Midbrain (tissue), 1 donor: Measurements from ENCODE around the gene PPP1R10.

Experiments
- DNase-seq: peaks from one replicate; lab custom pipeline; 2025; lab: John Stamatoyannopoulos, UW

The PPP1R10 gene

DNA sequence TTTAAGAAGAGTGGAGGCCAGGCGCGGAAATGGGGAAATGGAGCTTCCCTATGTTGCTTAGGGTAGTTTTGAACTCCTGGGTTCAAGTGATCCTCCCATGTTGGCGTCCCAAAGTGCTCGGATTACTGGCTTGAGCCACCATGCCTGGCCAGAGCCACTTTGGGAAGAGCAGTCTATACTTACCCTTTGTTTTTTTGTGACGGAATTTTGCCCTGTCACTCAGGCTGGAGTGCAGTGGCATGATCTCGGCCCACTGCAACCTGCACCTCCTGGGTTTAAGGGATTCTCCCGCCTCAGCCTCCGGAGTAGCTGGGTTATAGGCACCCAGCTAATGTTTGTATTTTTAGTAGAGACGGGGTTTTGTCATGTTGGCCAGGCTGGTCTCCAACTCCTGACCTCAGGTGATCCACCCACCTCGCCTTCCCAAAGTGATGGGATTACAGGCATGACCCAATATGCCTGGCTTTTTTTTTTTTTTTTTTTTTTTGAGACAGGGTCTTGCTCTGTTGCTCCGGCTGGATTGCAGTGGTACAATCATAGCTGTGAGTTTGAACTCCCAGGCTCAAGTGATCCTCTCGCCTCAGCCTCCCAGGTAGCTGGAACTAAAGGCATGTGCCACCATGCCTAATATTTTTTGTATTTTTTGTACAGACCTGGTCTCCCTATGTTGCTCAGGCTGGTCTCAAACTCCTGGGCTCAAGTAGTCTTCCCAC lies 18.0 kb downstream of the PPP1R10 start:
- DNase-seq = no peak

DNA sequence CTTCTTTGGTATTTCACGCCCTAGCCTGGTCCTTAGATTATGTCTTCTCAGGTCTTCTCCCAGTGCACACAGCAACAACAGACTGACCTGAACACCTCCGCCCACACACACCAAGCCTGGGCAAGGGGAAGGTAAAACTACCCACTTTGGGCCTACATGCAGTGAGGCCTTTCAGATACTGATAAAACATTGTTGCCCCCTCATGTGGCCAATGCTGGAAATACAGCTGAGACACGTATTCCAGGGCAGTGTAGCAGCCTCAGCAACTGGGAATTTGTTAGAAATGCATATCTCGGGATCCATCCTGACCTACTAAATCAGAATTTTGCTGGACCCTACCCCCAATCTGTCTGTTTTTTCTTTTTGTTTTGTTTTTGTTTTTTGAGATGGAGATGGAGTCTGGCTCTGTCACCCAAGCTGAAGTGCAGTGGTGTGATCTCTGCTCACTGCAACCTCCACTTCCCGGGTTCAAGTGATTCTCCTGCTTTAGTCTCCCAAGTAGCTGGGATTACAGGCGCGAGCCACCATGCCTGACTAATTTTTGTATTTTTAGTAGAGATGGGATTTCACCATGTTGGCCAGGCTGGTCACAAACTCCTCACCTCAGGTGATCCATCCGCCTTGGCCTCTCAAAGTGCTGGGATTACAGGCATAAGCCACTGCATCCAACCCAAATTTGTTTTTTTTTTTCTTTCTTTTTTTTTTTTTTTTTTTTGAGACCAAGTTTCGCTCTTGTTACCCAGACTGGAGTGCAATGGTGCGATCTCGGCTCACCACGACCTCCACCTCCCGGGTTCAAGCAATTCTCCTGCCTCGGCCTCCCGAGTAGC lies 19.5 kb downstream of the PPP1R10 start:
- DNase-seq = peak; percentile 75

DNA sequence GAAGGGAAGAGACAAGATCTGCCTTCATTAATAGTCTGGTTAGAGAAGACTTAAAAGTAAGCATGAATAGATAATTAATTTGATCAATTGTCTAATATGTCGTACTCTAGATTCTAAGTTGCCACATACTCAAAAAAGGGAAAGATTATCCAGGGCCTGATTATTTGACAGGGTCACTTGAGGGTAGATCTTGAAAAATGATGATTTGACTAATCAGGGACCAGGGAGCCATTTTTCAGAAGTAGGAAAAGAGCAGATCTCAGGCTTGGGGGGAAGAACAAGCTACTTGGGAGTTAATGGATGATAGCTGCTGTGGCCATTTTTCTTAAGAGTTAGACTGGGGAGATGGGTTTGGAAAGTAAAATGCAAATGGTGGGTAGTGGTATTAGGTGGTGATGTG lies 24.8 kb downstream of the PPP1R10 start:
- DNase-seq = no peak

DNA sequence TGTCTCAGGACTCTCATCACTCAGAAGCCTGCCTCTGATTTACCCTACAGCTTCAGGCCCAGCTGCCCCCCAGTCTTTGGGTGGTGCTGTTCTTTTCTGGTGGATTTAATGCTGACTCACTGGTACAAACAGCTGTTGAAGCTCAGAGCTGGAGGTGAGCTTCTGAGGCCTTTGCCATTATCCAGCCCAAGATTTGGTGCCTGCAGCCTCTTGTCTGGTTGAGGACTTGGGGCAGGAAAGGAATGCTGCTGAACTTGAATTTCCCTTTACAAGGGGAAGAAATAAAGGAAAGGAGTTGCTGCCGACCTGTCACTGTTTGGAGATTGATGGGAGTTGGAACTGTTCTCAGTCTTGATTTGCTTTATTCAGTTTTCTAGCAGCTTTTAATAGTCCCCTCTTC lies 26.0 kb downstream of the PPP1R10 start:
- DNase-seq = no peak

DNA sequence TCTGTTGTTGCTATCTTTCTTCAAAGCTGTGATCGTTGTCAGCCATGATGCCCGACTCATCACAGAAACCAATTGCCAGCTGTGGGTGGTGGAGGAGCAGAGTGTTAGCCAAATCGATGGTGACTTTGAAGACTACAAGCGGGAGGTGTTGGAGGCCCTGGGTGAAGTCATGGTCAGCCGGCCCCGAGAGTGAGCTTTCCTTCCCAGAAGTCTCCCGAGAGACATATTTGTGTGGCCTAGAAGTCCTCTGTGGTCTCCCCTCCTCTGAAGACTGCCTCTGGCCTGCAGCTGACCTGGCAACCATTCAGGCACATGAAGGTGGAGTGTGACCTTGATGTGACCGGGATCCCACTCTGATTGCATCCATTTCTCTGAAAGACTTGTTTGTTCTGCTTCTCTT lies 26.5 kb downstream of the PPP1R10 start:
- no peak for DNase-seq

DNA sequence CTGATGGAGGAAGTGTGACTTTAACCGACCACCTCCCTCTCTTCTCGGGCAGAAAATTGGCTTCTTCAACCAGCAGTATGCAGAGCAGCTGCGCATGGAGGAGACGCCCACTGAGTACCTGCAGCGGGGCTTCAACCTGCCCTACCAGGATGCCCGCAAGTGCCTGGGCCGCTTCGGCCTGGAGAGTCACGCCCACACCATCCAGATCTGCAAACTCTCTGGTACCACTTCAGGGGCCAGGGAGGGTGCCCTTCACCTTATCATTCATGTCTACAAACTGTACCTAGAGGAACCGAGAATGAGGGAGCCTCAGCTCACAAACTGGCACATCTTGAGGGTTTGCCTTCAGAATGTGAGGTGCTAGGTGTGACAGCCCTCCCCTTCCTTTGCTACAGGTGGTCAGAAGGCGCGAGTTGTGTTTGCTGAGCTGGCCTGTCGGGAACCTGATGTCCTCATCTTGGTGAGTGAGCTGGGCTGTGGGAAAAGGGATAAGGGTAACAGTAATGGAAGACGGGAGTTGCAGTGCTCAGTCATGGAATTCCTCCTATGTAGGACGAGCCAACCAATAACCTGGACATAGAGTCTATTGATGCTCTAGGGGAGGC lies 27.2 kb downstream of the PPP1R10 start:
- DNase-seq = no peak

DNA sequence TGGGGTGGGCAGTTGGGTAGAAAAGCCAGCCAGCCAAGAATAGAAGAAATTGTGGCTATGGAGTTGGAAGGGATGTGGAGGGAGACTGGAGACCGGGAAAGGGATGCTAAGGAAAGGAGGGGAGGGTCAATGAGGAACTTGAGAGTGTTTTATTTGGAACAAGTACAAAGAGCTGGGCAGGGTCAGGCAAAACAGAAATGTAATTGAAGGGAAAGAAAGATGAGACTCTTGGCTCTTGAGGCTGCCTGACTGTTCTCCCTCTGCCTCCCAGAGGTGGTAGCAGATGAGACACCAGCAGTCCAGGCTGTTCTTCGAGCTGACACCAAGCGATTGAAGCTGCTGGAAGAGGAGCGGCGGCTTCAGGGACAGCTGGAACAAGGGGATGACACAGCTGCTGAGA lies 33.1 kb downstream of the PPP1R10 start:
- DNase-seq = no peak

DNA sequence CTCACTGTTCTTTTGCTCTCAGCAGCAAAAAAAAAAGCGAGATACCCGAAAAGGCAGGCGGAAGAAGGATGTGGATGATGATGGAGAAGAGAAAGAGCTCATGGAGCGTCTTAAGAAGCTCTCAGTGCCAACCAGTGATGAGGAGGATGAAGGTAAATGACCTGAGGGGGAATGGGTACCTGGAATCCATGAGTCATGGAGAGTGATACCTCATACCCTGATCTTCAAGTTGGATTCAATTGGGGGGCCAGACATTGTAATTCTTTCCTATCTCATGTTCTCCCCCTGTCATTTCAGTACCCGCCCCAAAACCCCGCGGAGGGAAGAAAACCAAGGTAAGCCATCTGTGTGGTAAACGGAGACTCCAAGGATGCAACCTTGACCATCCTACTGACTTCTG lies 39.0 kb downstream of the PPP1R10 start:
- no peak for DNase-seq

DNA sequence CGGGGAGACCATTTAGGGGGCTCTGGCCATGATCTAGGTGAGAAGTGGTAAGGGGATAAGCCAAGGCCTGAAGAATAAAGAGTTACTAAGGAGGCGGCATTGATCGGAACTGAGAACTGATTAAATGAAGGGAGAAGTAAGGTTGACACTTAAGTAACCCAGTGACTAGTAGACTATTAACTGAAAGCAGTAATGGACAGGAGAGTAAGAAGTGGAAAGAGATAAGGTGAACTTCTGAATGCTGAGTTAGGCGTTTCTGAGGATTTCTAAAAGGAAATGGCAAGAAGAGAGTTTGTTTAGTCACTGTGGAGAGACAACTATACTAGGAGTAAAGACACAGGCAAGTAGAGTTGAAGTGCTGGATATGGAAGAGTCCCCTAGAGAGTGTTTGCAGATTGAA lies 43.9 kb downstream of the PPP1R10 start:
- DNase-seq = no peak

DNA sequence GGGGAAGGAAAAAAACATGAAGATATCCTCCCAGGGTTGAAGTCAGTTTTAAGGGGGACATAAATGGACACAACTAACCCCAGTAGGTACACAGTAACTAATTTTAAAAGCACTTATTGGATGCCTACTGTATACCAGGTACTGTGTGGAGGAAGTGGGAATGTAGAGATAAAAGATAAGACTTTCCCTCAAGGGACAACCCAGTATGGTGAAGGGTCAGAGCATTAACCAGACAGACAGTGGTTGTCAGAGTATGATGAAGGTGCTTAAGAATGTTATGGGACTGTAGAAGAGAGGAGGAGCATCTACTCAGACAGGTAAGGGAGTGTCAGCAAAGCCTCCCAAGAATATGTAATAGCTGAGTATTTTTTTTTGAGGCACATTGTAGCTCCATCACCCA lies 44.9 kb downstream of the PPP1R10 start:
- no peak for DNase-seq

DNA sequence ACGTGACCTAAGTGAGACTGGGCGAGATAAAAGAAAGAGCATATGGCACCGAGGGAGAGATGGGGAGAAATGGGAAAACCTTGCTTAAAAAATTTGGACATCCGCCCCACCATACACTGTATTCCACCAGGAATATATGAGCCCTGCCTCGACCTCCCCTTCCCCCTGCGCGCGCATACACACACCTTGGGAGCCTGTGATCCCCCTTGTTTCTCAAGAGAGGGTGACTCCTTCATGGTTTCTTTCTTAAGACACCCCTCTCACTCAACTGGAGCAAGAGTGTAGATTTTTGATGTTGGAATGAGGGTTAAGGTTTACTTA lies 45.3 kb downstream of the PPP1R10 start:
- no peak for DNase-seq

DNA sequence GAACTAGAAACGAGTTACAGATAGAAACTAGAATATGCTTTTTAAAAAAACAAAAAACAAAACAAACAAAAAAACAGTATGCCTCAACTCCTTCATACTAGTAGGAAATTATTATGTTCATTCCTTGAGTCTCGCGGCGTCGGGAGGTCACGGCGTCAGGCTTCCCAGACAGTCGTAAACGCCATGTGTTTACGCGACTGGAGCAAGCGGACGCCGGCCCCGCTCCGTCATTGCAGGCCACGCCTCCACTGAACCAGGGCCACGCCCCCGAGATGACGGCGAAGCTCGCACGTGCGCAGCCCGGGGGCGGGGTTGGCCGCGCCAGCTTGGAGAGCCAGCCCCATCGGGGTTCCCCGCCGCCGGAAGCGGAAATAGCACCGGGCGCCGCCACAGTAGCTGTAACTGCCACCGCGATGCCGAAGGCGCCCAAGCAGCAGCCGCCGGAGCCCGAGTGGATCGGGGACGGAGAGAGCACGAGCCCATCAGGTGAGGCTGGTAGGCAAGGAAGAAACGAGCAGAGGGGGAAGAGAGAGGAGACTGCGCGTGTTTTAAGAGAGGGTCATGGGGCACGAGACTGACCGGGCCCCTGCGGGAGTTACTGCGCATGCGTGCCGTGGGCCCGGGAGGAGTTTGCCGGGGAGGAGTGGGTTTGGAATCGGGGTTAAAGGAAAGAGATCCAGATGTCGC lies 45.8 kb downstream of the PPP1R10 start, which contains the start of gene ABCF1:
Gene ABCF1 (plus strand): TSS at position 368 of the 687 bp plus-strand sequence. CDS start 46 bp downstream, at position 414.
- peak; percentile 98 for DNase-seq

DNA sequence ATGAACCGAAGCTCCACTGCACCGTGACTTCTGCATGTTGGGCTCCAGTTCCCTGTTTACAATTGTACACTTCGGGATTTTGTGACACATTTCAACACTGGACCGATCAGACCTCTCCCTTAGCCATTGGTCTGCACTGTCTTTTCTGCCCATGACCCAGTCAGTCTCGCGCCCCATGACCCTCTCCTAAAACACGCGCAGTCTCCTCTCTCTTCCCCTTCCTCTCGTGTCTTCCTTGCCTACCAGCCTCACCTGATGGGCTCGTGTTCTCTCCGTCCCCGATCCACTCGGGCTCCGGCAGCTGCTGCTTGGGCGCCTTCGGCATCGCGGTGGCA lies 46.3 kb downstream of the PPP1R10 start:
- DNase-seq = no peak

DNA sequence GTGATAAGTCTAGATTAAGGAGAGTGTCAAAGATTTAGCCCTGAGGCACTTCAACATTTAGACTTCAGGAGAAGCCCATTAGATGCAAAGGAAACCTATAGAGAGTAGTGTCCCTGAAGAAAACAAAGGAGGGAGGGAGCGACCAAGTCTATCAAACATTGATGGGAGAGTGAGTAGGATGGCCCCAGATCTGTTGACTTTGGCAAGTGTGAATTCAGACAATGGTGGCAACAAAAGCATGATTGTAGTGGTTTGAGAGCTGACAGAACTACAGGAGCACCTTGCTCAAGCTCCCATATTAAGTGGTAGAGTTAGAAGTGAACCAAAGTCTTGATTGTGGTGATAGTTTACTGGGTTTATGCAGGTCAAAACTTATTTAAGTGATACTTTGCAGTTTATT lies 46.8 kb downstream of the PPP1R10 start:
- no peak for DNase-seq

DNA sequence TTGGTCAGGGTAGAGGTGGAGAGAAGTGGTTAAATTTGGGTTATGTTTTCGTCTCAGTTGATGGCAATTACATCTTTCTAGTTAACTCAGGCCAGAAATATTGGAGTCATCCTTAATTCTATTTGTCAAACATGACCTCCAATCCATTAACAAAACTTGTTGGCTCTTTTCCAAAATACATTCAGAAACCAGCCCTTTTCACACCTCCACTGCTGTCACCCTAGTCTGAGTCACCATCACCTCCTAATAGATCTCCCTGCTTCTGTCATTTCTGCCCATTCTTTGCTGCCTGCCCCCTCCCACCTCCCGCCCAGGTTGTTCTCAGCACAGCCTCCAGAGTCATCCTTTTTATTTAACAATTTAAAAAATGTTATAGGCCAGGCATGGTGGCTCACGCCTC lies 48.8 kb downstream of the PPP1R10 start:
- no peak for DNase-seq

DNA sequence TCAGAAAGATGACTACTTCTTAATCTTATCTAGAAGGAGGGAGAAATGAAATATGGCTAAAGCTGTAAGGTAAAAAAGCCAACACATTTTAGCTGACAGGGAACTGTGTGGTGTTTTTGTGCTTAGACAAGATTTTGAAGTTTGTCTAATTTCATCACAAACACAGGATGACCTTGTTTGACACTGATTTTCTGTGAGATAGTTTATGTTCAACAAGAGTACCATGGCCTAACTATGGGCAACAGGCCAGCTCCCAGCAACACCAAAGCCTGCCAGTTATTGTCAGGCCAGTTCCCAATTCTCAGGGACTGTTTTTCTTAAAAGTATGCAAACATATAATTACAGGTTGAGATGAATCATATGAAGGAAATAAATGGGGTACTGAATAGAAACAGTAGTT lies 51.3 kb downstream of the PPP1R10 start:
- no peak for DNase-seq

DNA sequence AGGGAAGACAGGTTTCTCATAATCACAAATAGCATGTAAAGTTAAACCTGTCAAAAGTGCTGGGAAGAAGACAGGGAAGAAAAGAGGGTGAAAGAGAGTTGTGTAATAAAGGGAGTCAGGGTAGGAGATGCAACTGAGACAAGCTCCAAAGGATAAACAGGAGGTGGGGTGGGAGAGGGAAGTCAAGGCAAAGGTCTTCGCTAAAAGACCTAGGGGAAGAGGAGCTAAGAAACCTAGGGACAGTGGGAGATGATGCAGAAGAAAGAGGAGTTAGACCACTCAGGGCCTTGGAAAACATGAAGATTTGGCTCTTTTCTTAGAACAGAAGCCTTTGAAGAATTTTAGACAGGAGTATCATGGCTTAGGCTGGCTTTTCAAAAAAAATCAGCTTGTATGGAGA lies 52.9 kb downstream of the PPP1R10 start:
- DNase-seq = no peak

DNA sequence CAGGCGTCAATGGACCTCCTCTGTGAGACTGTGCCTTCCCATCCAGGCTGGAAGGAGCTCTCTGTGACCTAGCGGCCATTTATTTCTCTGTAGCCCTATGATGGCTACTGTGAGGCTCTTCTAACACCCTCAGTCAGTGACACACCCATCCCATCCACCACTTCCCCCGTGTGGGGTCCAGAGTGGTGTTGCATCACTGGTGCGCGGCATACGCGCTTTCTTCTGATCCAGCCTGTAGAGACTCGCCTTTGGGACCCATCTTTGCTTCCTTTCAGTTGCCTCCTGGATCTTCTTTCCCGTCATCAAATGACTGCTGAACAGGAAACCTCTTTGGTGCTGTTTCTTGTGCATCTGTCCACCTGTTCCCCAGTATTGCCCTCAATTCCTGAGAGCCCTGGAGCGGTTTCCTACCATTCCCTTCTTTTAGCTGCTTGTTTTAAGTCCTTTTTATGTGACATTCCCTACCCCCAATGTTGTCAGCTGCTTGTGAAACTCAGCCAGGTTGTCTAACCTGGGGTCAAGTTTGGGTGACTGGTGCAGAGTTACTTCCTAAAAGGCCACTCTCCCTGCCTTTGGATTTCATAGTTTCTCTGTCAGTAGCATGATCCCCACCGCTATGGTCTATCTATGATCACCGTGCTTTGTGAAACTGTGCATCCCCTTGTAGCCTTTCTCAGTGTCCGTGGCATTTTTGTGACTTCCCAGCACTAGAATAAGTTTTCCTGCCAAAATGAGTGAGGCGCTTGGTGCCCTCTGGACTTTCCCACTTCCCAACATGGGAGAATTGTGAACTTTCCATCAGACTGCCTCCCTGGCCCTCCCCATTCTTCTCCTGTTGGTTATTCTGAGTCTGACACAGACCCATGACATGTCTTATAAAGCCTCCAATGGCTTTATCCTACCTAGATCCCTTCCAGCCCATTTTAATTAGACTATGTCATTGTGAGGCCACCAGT lies 54.3 kb downstream of the PPP1R10 start:
- DNase-seq = no peak

DNA sequence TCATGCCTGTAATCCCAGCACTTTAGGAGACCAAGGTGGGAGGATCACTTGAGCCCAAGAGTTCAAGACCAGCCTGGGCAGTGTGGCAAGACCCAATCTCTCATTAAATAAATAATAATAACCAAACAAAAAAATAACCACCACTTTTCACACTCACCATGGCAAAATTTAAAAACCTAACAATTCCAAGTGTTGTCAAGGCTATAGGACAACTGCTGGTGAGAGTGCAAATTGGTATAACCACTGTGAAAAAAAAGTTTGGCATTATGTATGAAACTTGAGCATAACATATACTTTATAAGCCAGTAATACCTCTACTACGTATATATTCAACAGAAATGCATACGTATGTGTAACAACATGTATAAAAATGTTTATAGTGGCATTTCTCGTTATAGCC lies 56.1 kb downstream of the PPP1R10 start:
- no peak for DNase-seq

DNA sequence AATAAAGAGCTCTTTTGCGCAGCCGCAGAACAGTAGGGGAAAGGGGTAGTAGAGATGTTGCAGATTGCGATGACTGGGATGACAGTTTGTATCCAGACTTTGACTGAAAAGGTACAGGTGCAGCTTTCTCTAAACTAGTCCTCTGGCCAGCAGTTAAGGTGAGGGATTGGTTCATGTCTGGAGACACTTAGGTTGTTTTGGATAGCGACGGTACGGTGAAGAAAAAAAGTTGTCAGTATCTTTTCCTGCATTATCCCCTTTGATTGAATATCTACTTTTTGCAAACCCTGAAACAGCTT lies 59.4 kb downstream of the PPP1R10 start:
- DNase-seq = no peak

DNA sequence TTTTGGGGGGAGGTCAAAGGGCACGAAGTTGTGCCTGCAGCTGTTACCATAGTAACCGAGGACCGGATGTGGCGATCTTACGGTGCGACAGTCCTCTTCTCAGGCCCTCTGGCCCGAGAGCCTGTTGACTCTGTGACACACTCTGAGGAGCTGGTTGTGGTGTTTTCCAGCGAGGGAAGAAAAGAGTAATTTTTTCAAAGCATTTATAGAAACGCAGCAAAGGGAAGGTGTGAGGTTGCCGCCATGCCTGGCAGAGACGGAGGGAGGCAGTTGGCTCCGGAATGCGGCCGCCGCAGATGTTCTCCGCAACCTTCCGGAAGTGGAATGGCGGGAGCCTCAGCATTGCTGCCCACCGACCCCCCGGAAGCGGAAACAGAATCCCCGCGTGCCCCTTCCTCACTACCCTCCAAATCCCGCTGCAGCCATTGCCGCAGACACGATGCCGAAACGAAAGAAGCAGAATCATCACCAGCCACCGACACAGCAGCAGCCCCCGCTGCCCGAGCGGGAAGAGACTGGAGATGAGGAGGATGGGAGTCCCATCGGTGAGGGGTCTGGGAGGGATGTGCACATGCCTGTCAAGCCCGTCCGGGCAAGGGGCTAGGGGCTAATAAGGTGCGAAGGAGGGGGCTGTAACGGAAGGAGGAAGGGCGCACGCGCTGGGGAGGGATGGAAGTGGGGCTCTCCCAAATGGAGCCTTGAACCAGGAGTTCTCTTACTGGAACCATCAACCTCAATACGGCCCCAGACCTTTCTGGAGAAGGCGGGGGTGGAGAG lies 59.9 kb downstream of the PPP1R10 start, which contains the start of gene PRR3:
Gene PRR3 (plus strand): TSS at position 390 of the 777 bp plus-strand sequence. CDS start 50 bp downstream, at position 440.
- DNase-seq = peak; percentile 94
